ENCODE data around the gene DPH7.
"Not testable (repeated sequence)": the region's sequence is repeated elsewhere in the genome, so short reads cannot be mapped to it uniquely, and the experiment has no call there.

Gene DPH7

DNA sequence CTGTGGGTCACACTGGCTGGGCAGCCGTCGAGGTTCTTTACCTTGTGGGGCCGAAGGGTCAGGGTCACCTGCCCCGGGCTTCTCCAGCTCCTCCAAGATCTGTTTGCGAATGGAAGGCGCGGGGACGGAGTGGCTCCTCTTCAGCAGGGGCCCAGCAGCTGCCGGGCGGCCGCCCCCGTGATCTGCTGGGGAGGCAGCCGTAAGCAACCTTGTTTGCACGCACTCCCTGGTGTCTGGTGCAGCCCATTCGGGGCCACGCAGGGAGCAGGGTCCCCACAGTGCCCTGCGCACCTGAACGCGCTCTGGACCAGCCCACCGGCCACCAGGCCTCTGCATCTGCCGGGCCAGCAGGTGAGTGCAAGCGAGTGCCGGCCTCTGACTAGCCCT is 63.4 kb downstream of the DPH7 start:
- no peak for DNase-seq
- Mint-ChIP-seq H3K9me3 (no peaks in the 10 kb centered on the region), H3K27me3 (no peaks in the 10 kb centered on the region), H3K27ac (no peak overlapping the region), H3K4me1 (peaks cover 3% of the 10 kb centered on the region), H3K36me3 (ENCODE audit: low read depth) (no peaks in the 10 kb centered on the region), H3K4me3 (no peak overlapping the region)
- no peak for ATAC-seq

DNA sequence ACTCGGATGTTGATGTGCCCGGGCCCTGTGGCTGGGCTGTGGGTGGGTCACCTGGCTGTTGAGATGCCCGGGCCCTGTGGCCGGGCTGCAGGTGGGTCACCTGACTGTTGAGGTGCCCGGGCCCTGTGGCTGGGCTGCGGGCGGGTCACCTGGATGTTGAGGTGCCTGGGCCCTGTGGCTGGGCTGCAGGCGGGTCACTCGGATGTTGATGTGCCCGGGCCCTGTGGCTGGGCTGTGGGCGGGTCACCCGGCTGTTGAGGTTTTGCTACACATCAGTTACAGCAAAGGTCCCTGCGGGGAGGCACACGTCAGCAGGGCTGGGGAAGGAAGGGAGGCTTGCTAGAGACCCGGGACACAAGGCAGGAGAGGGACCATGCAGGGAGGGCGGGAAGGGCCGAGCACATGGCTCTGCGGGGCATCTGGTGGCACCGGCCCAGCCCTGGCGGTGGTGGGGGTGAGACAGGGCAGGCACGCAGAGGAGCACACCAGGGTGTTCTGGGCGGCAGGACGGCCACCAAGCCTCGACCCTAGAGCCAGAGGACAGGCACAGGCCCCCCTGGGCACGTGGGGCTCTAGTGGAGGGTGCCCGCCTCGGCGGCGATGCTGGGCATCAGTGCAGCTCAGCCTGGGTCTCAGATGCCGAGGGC is 63.9 kb downstream of the DPH7 start:
- H3K9me3 Mint-ChIP-seq = no peaks in the 10 kb centered on the region
- H3K4me3 Mint-ChIP-seq = no peak overlapping the region
- peaks cover 3% of the 10 kb centered on the region for H3K4me1 Mint-ChIP-seq
- ATAC-seq (no peak), DNase-seq (no peak)
- no peaks in the 10 kb centered on the region for H3K36me3 Mint-ChIP-seq (ENCODE audit: low read depth)
- no peaks in the 10 kb centered on the region for H3K27me3 Mint-ChIP-seq
- no peak overlapping the region for H3K27ac Mint-ChIP-seq

GRCh38 chr9:137513801-137514570 is 64.7 kb downstream of the DPH7 start:
- DNase-seq; H3K9me3 Mint-ChIP-seq; ATAC-seq; H3K27me3 Mint-ChIP-seq; H3K36me3 Mint-ChIP-seq (ENCODE audit: low read depth); H3K4me3 Mint-ChIP-seq; H3K4me1 Mint-ChIP-seq; H3K27ac Mint-ChIP-seq: not testable (repeated sequence)

DNA sequence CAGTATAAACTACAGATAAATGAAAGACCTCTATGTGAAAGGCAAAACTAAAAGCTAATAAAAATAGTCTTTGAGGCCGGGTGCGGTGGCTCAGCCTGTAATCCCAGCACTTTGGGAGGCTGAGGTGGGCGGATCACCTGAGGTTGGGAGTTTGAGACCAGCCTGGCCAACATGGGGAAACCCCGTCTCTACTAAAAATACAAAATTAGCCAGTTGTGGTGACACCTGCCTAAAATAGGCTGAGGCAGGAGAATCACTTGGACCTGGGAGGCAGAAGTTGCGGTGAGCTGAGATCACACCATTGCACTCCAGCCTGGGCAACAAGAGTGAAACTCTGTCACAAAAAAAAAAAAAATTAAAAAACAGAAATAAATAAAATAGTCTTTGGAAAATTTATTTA is 65.6 kb downstream of the DPH7 start:
- not testable (repeated sequence) for H3K27ac Mint-ChIP-seq; DNase-seq; H3K36me3 Mint-ChIP-seq (ENCODE audit: low read depth)

DNA sequence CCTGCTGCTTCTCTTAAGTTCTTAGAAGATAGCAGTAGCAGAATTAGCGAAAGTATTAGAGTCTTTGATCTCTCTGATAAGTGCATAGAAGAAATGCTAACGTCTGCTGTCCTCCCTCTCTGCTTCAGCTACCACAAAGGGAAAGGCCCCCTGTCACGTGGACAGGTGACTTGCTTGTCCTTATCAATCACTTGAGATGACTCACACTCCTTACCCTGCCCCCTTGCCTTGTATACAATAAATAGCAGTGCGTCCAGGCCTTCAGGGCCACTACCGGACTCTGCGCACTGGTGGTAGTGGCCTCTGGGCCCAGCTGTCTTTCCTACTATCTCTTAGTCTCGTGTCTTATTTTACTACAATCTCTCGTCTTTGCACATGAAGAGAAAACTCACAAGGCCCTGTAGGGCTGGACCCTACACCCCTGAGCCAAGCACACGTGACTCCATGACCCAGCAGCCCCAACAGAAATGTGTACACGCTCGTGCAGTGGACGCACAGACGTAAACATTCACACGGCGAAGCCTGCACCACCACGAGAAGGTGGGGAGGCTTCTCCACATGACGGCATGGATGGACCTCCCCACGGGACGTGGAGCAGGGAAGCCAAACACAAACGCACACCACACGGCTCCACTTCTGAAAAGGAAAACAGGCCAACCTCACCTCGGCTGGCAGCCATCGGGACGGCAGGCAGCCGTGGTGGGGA is 66.8 kb downstream of the DPH7 start:
- H3K27me3 Mint-ChIP-seq = no peaks in the 10 kb centered on the region

More for the DNA sequence above, 65.6 kb downstream of the DPH7 start:
- not testable (repeated sequence) for H3K4me3 Mint-ChIP-seq, H3K9me3 Mint-ChIP-seq, H3K27me3 Mint-ChIP-seq, ATAC-seq, H3K4me1 Mint-ChIP-seq

DNA sequence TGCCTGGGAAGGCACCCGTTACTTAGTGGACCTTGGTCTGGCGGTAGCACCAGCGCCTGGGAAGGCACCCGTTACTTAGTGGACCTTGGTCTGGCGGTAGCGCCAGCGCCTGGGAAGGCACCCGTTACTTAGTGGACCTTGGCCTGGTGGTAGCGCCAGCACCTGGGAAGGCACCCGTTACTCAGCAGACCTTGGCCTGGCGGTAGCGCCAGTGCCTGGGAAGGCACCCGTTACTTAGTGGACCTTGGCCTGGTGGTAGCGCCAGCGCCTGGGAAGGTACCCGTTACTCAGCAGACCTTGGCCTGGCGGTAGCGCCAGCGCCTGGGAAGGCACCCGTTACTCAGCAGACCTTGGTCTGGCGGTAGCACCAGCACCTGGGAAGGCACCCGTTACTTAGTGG is 67.6 kb downstream of the DPH7 start:
- not testable (repeated sequence) for H3K9me3 Mint-ChIP-seq; DNase-seq; H3K27me3 Mint-ChIP-seq; H3K4me3 Mint-ChIP-seq; H3K4me1 Mint-ChIP-seq; H3K27ac Mint-ChIP-seq; H3K36me3 Mint-ChIP-seq (ENCODE audit: low read depth); ATAC-seq

More for the DNA sequence above, 66.8 kb downstream of the DPH7 start:
- H3K36me3 Mint-ChIP-seq (ENCODE audit: low read depth) = peaks cover 2% of the 10 kb centered on the region
- peaks cover 3% of the 10 kb centered on the region for H3K4me1 Mint-ChIP-seq
- ATAC-seq = no peak
- no peaks in the 10 kb centered on the region for H3K9me3 Mint-ChIP-seq
- no peak overlapping the region for H3K4me3 Mint-ChIP-seq
- no peak overlapping the region for H3K27ac Mint-ChIP-seq
- no peak for DNase-seq

DNA sequence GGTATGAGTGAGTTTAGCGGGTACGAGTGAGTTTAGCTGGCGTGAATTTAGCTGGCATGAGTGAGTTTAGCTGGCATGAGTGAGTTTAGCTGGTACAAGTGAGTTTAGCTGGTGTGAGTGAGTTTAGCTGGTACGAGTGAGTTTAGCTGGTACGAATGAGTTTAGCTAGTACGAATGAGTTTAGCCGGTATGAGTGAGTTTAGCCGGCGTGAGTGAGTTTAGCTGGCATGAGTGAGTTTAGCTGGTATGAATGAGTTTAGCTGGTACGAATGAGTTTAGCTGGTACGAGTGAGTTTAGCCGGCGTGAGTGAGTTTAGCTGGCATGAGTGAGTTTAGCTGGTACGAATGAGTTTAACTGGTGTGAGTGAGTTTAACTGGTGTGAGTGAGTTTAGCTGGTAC is 69.5 kb downstream of the DPH7 start:
- ATAC-seq (no peak), DNase-seq (no peak)
- Mint-ChIP-seq H3K4me3 (no peak overlapping the region), H3K36me3 (ENCODE audit: low read depth) (peaks cover 2% of the 10 kb centered on the region), H3K4me1 (peaks cover 3% of the 10 kb centered on the region), H3K27me3 (no peaks in the 10 kb centered on the region), H3K27ac (no peak overlapping the region), H3K9me3 (no peaks in the 10 kb centered on the region)

GRCh38 chr9:137506702-137507171 is 72.0 kb downstream of the DPH7 start:
- Mint-ChIP-seq H3K36me3 (ENCODE audit: low read depth) (peaks cover 7% of the 10 kb centered on the region), H3K27me3 (no peaks in the 10 kb centered on the region), H3K27ac (no peak overlapping the region), H3K4me3 (no peak overlapping the region), H3K4me1 (peaks cover 2% of the 10 kb centered on the region), H3K9me3 (no peaks in the 10 kb centered on the region)
- no peak for ATAC-seq
- DNase-seq = no peak

DNA sequence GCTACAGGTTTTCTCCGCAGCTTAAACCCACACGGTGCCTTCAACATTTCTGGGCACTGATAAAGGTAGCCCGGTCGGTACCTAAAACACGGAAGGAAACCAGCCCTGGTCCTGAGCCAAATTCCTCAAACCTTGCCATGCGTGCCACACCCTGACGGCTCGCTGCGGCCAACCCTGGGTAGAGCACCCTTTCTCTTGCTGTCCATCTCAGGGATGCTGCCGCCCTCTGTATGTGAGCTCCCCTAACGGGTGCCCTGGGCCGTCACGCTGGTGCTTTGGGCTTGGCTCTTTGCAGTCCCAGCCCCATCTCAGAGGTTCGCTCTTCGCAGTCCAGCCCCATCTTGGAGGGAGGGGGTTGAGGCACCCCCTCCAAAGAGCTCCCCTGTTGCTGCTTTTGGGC is 72.5 kb downstream of the DPH7 start:
- Mint-ChIP-seq H3K9me3 (no peaks in the 10 kb centered on the region), H3K4me1 (peaks cover 2% of the 10 kb centered on the region), H3K36me3 (ENCODE audit: low read depth) (peaks cover 9% of the 10 kb centered on the region), H3K27ac (no peak overlapping the region), H3K4me3 (no peak overlapping the region), H3K27me3 (no peaks in the 10 kb centered on the region)
- DNase-seq (no peak), ATAC-seq (no peak)

DNA sequence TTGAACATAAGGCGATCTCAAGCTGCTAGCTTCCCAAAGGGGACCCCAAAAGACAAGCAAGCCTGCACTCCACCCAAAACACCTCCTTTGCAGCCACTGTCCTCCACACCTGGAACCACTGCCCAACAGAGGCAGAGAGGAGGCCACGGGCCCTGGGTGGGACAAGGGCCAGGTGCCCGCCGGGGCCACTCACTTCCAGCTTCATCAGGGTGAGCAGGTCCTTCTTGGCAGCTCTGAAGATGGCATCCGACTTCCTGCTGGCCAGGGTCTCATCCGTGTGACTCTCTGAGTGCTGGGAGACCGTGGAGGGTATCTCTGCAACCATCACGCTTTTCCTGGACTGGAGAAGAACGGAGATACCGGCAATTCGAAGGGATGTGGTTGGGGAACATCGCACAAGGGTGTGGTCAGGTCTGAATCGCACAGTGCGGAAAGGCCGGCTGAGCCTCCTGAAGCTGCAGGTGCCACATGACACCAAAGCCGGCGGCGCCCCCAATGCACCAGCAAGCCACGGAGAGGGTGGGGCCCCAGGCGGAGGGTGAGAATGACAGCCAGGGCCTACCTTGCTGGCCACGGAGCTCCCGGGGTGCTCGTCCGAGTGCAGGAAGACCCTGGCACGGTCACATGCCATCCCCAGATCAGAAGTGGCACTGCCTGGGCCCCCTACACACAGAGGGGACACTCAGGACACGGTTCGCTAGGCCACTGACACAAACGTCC is 73.1 kb downstream of the DPH7 start:
- Mint-ChIP-seq H3K36me3 (ENCODE audit: low read depth) (peaks cover 9% of the 10 kb centered on the region), H3K9me3 (no peaks in the 10 kb centered on the region), H3K4me1 (peaks cover 2% of the 10 kb centered on the region), H3K27ac (no peak overlapping the region), H3K27me3 (no peaks in the 10 kb centered on the region), H3K4me3 (no peak overlapping the region)
- ATAC-seq = no peak
- DNase-seq = no peak

Data from activated naive CD8-positive, alpha-beta T cell treated with anti-CD3 and anti-CD28 coated beads, Interleukin-2, amount 50 U/mL, for 24 hours (primary cell).